ENCODE measurements around the gene PER3.

PER3 gene

GRCh38 chr1:7760245-7760644 is 23.8 kb upstream of the PER3 start:
- Histone ChIP-seq H2AFZ (ENCODE audit: low read length) (no peak overlapping the region), H3K9ac (ENCODE audit: low read length) (no peak overlapping the region), H3K36me3 (ENCODE audit: insufficient read depth, low read length) (no peaks in the 10 kb centered on the region), H3K4me2 (ENCODE audit: low read length) (no peak overlapping the region), H3K9me2 (ENCODE audit: low read depth, low read length) (no peaks in the 10 kb centered on the region), H3K27ac (ENCODE audit: low read depth, low read length, poor library complexity, severe bottlenecking) (no peak overlapping the region), H3K4me3 (ENCODE audit: low read depth, low read length, poor library complexity, severe bottlenecking) (no peak overlapping the region), H3K27me3 (ENCODE audit: insufficient read depth, low read length) (no peaks in the 10 kb centered on the region), H3F3A (ENCODE audit: insufficient read depth, low read length) (no peaks in the 10 kb centered on the region), H3K79me2 (ENCODE audit: insufficient read depth, low read length) (no peaks in the 10 kb centered on the region), H3K4me1 (ENCODE audit: insufficient read depth, low read length, severe bottlenecking) (no peaks in the 10 kb centered on the region), H3K9me3 (ENCODE audit: low read length) (no peaks in the 10 kb centered on the region), H4K20me1 (ENCODE audit: insufficient read depth, low read length) (no peaks in the 10 kb centered on the region)
- TF ChIP-seq EZH2 (IDR thresholded peaks at IDR 0.05; ENCODE audit: borderline replicate concordance, low read length) (no peak), CTCF (IDR thresholded peaks at IDR 0.05; ENCODE audit: low read length) (no peak)

GRCh38 chr1:7761103-7761502 is 23.0 kb upstream of the PER3 start:
- Histone ChIP-seq H2AFZ (ENCODE audit: low read length) (no peak overlapping the region), H3F3A (ENCODE audit: insufficient read depth, low read length) (no peaks in the 10 kb centered on the region), H3K9me2 (ENCODE audit: low read depth, low read length) (no peaks in the 10 kb centered on the region), H3K9me3 (ENCODE audit: low read length) (no peaks in the 10 kb centered on the region), H4K20me1 (ENCODE audit: insufficient read depth, low read length) (no peaks in the 10 kb centered on the region), H3K4me1 (ENCODE audit: insufficient read depth, low read length, severe bottlenecking) (no peaks in the 10 kb centered on the region), H3K4me3 (ENCODE audit: low read depth, low read length, poor library complexity, severe bottlenecking) (no peak overlapping the region), H3K27me3 (ENCODE audit: insufficient read depth, low read length) (no peaks in the 10 kb centered on the region), H3K27ac (ENCODE audit: low read depth, low read length, poor library complexity, severe bottlenecking) (no peak overlapping the region), H3K36me3 (ENCODE audit: insufficient read depth, low read length) (no peaks in the 10 kb centered on the region), H3K79me2 (ENCODE audit: insufficient read depth, low read length) (no peaks in the 10 kb centered on the region), H3K4me2 (ENCODE audit: low read length) (no peak overlapping the region), H3K9ac (ENCODE audit: low read length) (no peak overlapping the region)
- TF ChIP-seq EZH2 (IDR thresholded peaks at IDR 0.05; ENCODE audit: borderline replicate concordance, low read length) (no peak), CTCF (IDR thresholded peaks at IDR 0.05; ENCODE audit: low read length) (no peak)

GRCh38 chr1:7767176-7767575 is 16.9 kb upstream of the PER3 start:
- Histone ChIP-seq H3K4me2 (ENCODE audit: low read length) (no peak overlapping the region), H3K4me3 (ENCODE audit: low read depth, low read length, poor library complexity, severe bottlenecking) (no peak overlapping the region), H2AFZ (ENCODE audit: low read length) (no peak overlapping the region), H3F3A (ENCODE audit: insufficient read depth, low read length) (no peaks in the 10 kb centered on the region), H3K9me2 (ENCODE audit: low read depth, low read length) (no peaks in the 10 kb centered on the region), H3K36me3 (ENCODE audit: insufficient read depth, low read length) (no peaks in the 10 kb centered on the region), H3K9ac (ENCODE audit: low read length) (no peak overlapping the region), H3K27ac (ENCODE audit: low read depth, low read length, poor library complexity, severe bottlenecking) (no peak overlapping the region), H4K20me1 (ENCODE audit: insufficient read depth, low read length) (no peaks in the 10 kb centered on the region), H3K9me3 (ENCODE audit: low read length) (no peaks in the 10 kb centered on the region), H3K79me2 (ENCODE audit: insufficient read depth, low read length) (no peaks in the 10 kb centered on the region), H3K4me1 (ENCODE audit: insufficient read depth, low read length, severe bottlenecking) (peaks cover 11% of the 10 kb centered on the region), H3K27me3 (ENCODE audit: insufficient read depth, low read length) (no peaks in the 10 kb centered on the region)
- no peak for TF ChIP-seq EZH2 (IDR thresholded peaks at IDR 0.05; ENCODE audit: borderline replicate concordance, low read length)
- no peak for TF ChIP-seq CTCF (IDR thresholded peaks at IDR 0.05; ENCODE audit: low read length)

Data from OCI-LY1 (cell line).